Measurements from ENCODE around the gene ELF5.

- TF ChIP-seq CTCF (IDR thresholded peaks at IDR 0.05) (no peak), EZH2 (IDR thresholded peaks at IDR 0.05; ENCODE audit: borderline replicate concordance, insufficient read depth, low read depth, low read length, poor library complexity, severe bottlenecking) (no peak)
These were observed 56.0 kb downstream of the ELF5 start for GRCh38 chr11:34457607-34458006.
